Esophagus squamous epithelium (tissue), 5 donors: Measurements from ENCODE around the gene CSMD2. TPM values are rescaled to one million over a fixed set of nuclear protein-coding genes. Genes with fewer than 3 reads are reported as not detected.

Experiments
- DNase-seq: peaks from one replicate; lab custom pipeline; 2025; lab: John Stamatoyannopoulos, UW
- H3K27ac ChIP-seq, 4 donors: fragments of 200-600 bp; sonication (generic); one replicate each; pipeline ENCODE4 v1.5.1; 2016 to 2019; ENCODE audit warnings: mild to moderate bottlenecking in 1 of 4
- H3K27me3 ChIP-seq, 4 donors: fragments of 200-600 bp; sonication (generic); 1 replicate in 3 of 4; 2 replicates in 1 of 4; pipeline versions ENCODE4 v1.5.1 to v1.6.0; 2017 to 2021; ENCODE audit warnings: antibody characterized with exemption in 1 of 4
- H3K36me3 ChIP-seq, 3 donors: fragments of 200-600 bp; sonication (generic); one replicate each; pipeline ENCODE4 v1.5.1; 2016 to 2019
- H3K4me1 ChIP-seq, 3 donors: fragments of 200-600 bp; sonication (generic); one replicate each; pipeline ENCODE4 v1.5.1; 2017 to 2019
- H3K4me3 ChIP-seq, 4 donors: fragments of 200-600 bp; sonication (generic); 1 replicate in 3 of 4; 2 replicates in 1 of 4; pipeline ENCODE4 v1.5.1; 2016 to 2019; ENCODE audit warnings: mild to moderate bottlenecking in 2 of 4, moderate library complexity in 1 of 4
- H3K9me3 ChIP-seq, 3 donors: fragments of 200-600 bp; sonication (generic); one replicate each; pipeline ENCODE4 v1.5.1; 2016 to 2019
- CTCF ChIP-seq, 6 experiments: fragments of 450-650 bp in 4 of 6; fragments of 200-600 bp in 2 of 6; sonication (generic) in 2 of 6; IDR thresholded peaks; one replicate each; pipeline ENCODE4 v1.5.1; 2016 to 2019; ENCODE audit warnings: antibody characterized with exemption in 6 of 6, mild to moderate bottlenecking in 4 of 6, moderate library complexity in 4 of 6
- POLR2A ChIP-seq, 4 donors: fragments of 450-650 bp; IDR thresholded peaks; one replicate each; pipeline ENCODE4 v1.6.1; 2017; ENCODE audit warnings: antibody characterized with exemption in 4 of 4, mild to moderate bottlenecking in 4 of 4, moderate library complexity in 3 of 4
- WGBS, 2 donors: methylation state at CpG; one replicate each; pipeline ENCODE4 v1.1.5; 2018; 5-methylcytosine and 5-hydroxymethylcytosine counted together
- intact Hi-C: fragments of 100-400 bp; cut with DNase I; formaldehyde crosslinking; loops from one replicate; pipeline ENCODE4 v1.15.0; 2022
- total RNA-seq, 4 donors: library from RNA; depleted of rRNA; stranded (reverse); fragments of >200 nt; gene quantifications; one replicate each; pipeline ENCODE4 v1.1.0, GENCODE V29; 2016
- donor health status: DM: yes; HTN: yes; CAD: no.

Gene CSMD2
- total RNA-seq, 4 donors from 2014 or later: under 0.01 to 0.13 TPM; not detected in 2

- Histone ChIP-seq H3K4me3 (no peak overlapping the region), H3K27ac (no peak overlapping the region), H3K36me3 (no peaks in the 10 kb centered on the region), H3K9me3 (no peaks in the 10 kb centered on the region), H3K27me3 (peaks cover 0 to 20% (median 0%) of the 10 kb centered on the region in 4 donors), H3K4me1 (no peaks in the 10 kb centered on the region)
- no peak for TF ChIP-seq POLR2A (IDR thresholded peaks at IDR 0.05)
- TF ChIP-seq CTCF (IDR thresholded peaks at IDR 0.05): no peak
- WGBS, 2 donors: 79 to 85% methylated on average over 10 to 11 of the region's 14 CpGs
- no peak for DNase-seq
- intact Hi-C loops: no loop called here
These were observed 466.5 kb downstream of the CSMD2 start for GRCh38 chr1:33698361-33699035.

DNA sequence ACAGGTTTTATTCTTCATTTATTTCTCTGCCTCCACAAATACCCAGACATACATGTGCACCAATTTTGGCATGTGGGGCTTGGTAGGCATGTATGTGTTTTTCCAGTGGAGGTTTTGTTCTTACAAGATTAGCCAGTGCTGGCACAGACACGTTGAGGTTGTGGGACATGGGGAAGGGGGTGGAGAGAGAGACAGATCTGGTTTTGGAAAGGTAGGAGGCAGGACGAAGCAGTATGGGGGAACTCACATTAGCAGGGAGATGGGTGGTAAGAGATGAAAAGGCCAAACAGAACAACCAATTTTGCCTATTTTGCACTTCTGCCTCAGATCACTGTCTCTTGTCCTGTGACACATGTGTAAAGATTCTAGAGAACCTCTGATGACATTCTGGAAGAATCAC is 467.2 kb downstream of the CSMD2 start:
- Histone ChIP-seq H3K4me3 (no peak overlapping the region), H3K27ac (no peak overlapping the region), H3K27me3 (peaks cover 0 to 20% (median 0%) of the 10 kb centered on the region in 4 donors), H3K4me1 (no peaks in the 10 kb centered on the region), H3K9me3 (no peaks in the 10 kb centered on the region), H3K36me3 (no peaks in the 10 kb centered on the region)
- intact Hi-C loops: no loop called here
- 60 to 65% methylated on average over 2 of the region's 2 CpGs for WGBS, 2 donors
- TF ChIP-seq CTCF (IDR thresholded peaks at IDR 0.05) (no peak), POLR2A (IDR thresholded peaks at IDR 0.05) (no peak)
- no peak for DNase-seq

- H3K27me3 ChIP-seq: peaks cover 0 to 20% (median 0%) of the 10 kb centered on the region in 4 donors
- 51 to 52% methylated on average over 2 of the region's 2 CpGs for WGBS, 2 donors
- H3K27ac ChIP-seq: no peak overlapping the region
- no peaks in the 10 kb centered on the region for H3K36me3 ChIP-seq
- H3K4me3 ChIP-seq: no peak overlapping the region
- DNase-seq: no peak
- no peaks in the 10 kb centered on the region for H3K9me3 ChIP-seq
- no peaks in the 10 kb centered on the region for H3K4me1 ChIP-seq
- intact Hi-C loops: no loop called here
- TF ChIP-seq POLR2A (IDR thresholded peaks at IDR 0.05): no peak
- TF ChIP-seq CTCF (IDR thresholded peaks at IDR 0.05): no peak
These were observed 468.1 kb downstream of the CSMD2 start for GRCh38 chr1:33696962-33697361.

DNA sequence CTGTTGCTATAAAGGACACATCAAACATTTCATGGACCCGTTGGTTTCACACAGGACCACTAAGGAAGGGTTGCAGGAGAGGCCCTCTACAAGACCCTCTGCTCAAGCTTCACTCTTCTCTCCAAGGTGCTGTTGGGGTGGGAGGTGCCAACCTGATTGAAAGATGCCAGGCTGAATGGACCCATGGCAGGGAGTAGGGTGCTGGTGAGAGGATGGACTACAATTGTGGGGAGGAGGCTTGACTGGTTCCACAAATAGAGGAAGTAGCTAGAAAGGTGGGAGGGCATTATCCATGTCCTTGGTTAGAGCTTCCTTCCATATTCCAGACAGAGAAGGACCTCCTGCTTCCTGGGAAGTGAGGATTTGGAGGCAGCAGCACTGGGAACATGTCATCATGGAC is 468.7 kb downstream of the CSMD2 start:
- H3K36me3 ChIP-seq: no peaks in the 10 kb centered on the region
- H3K9me3 ChIP-seq: no peaks in the 10 kb centered on the region
- 36 to 56% methylated on average over 1 of the region's 1 CpG for WGBS, 2 donors
- H3K4me1 ChIP-seq: no peaks in the 10 kb centered on the region
- intact Hi-C loops: no loop called here
- TF ChIP-seq CTCF (IDR thresholded peaks at IDR 0.05) (no peak), POLR2A (IDR thresholded peaks at IDR 0.05) (no peak)
- no peak overlapping the region for H3K27ac ChIP-seq
- no peak overlapping the region for H3K4me3 ChIP-seq
- no peak for DNase-seq
- H3K27me3 ChIP-seq: peaks cover 0 to 20% (median 0%) of the 10 kb centered on the region in 4 donors

- TF ChIP-seq POLR2A (IDR thresholded peaks at IDR 0.05) (no peak), CTCF (IDR thresholded peaks at IDR 0.05) (no peak)
- WGBS, 2 donors: 86 to 90% methylated on average over 7 of the region's 7 CpGs
- intact Hi-C loops: no loop called here
- Histone ChIP-seq H3K36me3 (no peaks in the 10 kb centered on the region), H3K27me3 (peaks cover 0 to 28% (median 0%) of the 10 kb centered on the region in 4 donors), H3K27ac (no peak overlapping the region), H3K4me1 (no peaks in the 10 kb centered on the region), H3K4me3 (no peak overlapping the region), H3K9me3 (no peaks in the 10 kb centered on the region)
- no peak for DNase-seq
These were observed 472.5 kb downstream of the CSMD2 start for GRCh38 chr1:33692206-33693188.
